CD14-positive monocyte (primary cell): ENCODE results near the gene CD302. TPM values are rescaled to one million over a fixed set of nuclear protein-coding genes. Genes with fewer than 3 reads are reported as not detected.

ENCODE experiments used
- DNase-seq, 3 donors: peaks; one replicate each; pipeline ENCODE4 v3.0.0-alpha.2; 2011 to 2022
- H2AFZ ChIP-seq: 2 replicates; pipeline ENCODE4 v1.6.0; 2012; ENCODE audit warnings: mild to moderate bottlenecking, low read depth, low read length, inconsistent platforms; ENCODE audit not compliant: insufficient read depth, poor library complexity, severe bottlenecking
- H3K27ac ChIP-seq, 2 donors: 1 replicate in 1 of 2; 2 replicates in 1 of 2; pipeline ENCODE4 v1.5.1; 2012 to 2013; ENCODE audit warnings: low read length in 2 of 2, control low read depth in 1 of 2, inconsistent platforms in 1 of 2, low read depth in 1 of 2, mild to moderate bottlenecking in 1 of 2
- H3K27me3 ChIP-seq, 2 donors: one replicate each; pipeline versions ENCODE4 v1.6.0 to v1.6.1; 2011 to 2013; ENCODE audit warnings: low read length in 2 of 2; ENCODE audit not compliant: control insufficient read depth in 2 of 2, insufficient read depth in 2 of 2
- H3K36me3 ChIP-seq, 2 donors: replicated peaks in 1 of 2; 1 replicate in 1 of 2; 2 replicates in 1 of 2; pipeline versions ENCODE4 v1.5.1 to v1.6.1; 2012 to 2013; ENCODE audit warnings: low read length in 2 of 2, control low read depth in 1 of 2, inconsistent platforms in 1 of 2, mild to moderate bottlenecking in 1 of 2; ENCODE audit not compliant: insufficient read depth in 2 of 2, control insufficient read depth in 1 of 2
- H3K4me1 ChIP-seq, 2 donors: 1 replicate in 1 of 2; 2 replicates in 1 of 2; pipeline versions ENCODE4 v1.5.1 to v1.6.1; 2012 to 2013; ENCODE audit warnings: low read length in 2 of 2, control low read depth in 1 of 2, inconsistent platforms in 1 of 2, mild to moderate bottlenecking in 1 of 2, moderate library complexity in 1 of 2; ENCODE audit not compliant: insufficient read depth in 2 of 2, control insufficient read depth in 1 of 2
- H3K4me2 ChIP-seq: replicated peaks from 2 replicates; pipeline ENCODE3; 2012; ENCODE audit warnings: low read length, moderate library complexity, mild to moderate bottlenecking; ENCODE audit not compliant: poor library complexity, severe bottlenecking; ENCODE audit errors: extremely low read depth
- H3K4me3 ChIP-seq, 3 experiments: fragments of 200-600 bp in 1 of 3; sonication (generic) in 1 of 3; replicated peaks in 1 of 3; 1 replicate in 2 of 3; 2 replicates in 1 of 3; pipeline ENCODE4 v1.5.1; 2011 to 2013; ENCODE audit warnings: low read length in 3 of 3, mild to moderate bottlenecking in 3 of 3, control low read depth in 2 of 3, low read depth in 2 of 3, inconsistent platforms in 1 of 3, moderate library complexity in 1 of 3
- H3K79me2 ChIP-seq: 2 replicates; pipeline ENCODE4 v1.6.0; 2012; ENCODE audit warnings: mild to moderate bottlenecking, control low read depth, inconsistent platforms, low read length, moderate library complexity; ENCODE audit not compliant: insufficient read depth
- H3K9ac ChIP-seq: 2 replicates; pipeline ENCODE4 v1.6.0; 2017; ENCODE audit warnings: low read length, mild to moderate bottlenecking; ENCODE audit not compliant: insufficient read depth, poor library complexity, severe bottlenecking
- H3K9me3 ChIP-seq, 2 donors: replicated peaks in 1 of 2; 1 replicate in 1 of 2; 2 replicates in 1 of 2; pipeline versions ENCODE4 v1.5.1 to v1.6.1; 2012 to 2013; ENCODE audit warnings: low read length in 2 of 2, control low read depth in 1 of 2; ENCODE audit not compliant: control insufficient read depth in 1 of 2, insufficient read depth in 1 of 2
- H4K20me1 ChIP-seq: 2 replicates; pipeline ENCODE4 v1.6.0; 2012; ENCODE audit warnings: mild to moderate bottlenecking, low read length, control low read depth, moderate library complexity; ENCODE audit not compliant: insufficient read depth
- H3K27ac Mint-ChIP-seq, 7 donors: one replicate each; pipeline ENCODE4 v1.8.0; 2020; ENCODE audit warnings: mild to moderate bottlenecking in 7 of 7, mixed read lengths in 7 of 7, moderate library complexity in 6 of 7, inconsistent platforms in 2 of 7
- H3K27me3 Mint-ChIP-seq, 3 donors: one replicate each; pipeline ENCODE4 v1.8.0; 2021 to 2022; ENCODE audit warnings: low read depth in 3 of 3, mild to moderate bottlenecking in 3 of 3, mixed read lengths in 3 of 3, moderate library complexity in 3 of 3, inconsistent platforms in 1 of 3
- H3K36me3 Mint-ChIP-seq, 2 donors: one replicate each; pipeline ENCODE4 v1.8.0; 2020; ENCODE audit warnings: mixed read lengths in 2 of 2, inconsistent platforms in 1 of 2, mild to moderate bottlenecking in 1 of 2
- H3K4me1 Mint-ChIP-seq: one replicate; pipeline ENCODE4 v1.8.0; 2020; ENCODE audit warnings: mild to moderate bottlenecking, mixed read lengths
- H3K4me3 Mint-ChIP-seq, 2 donors: one replicate each; pipeline ENCODE4 v1.8.0; 2020; ENCODE audit warnings: mild to moderate bottlenecking in 2 of 2, mixed read lengths in 2 of 2, moderate library complexity in 1 of 2
- H3K9me3 Mint-ChIP-seq, 7 donors: one replicate each; pipeline ENCODE4 v1.8.0; 2020 to 2022; ENCODE audit warnings: mixed read lengths in 7 of 7, mild to moderate bottlenecking in 6 of 7, moderate library complexity in 6 of 7, inconsistent platforms in 2 of 7
- WGBS: methylation state at CpG from one replicate; pipeline ENCODE4 v1.1.5; 2013; ENCODE audit warnings: missing lambda C conversion rate; ENCODE audit not compliant: insufficient coverage; 5-methylcytosine and 5-hydroxymethylcytosine counted together
- intact Hi-C, 2 donors: fragments of 100-400 bp; cut with micrococcal nuclease; formaldehyde crosslinking; loops; one replicate each; pipeline versions ENCODE4 v1.15.0 to v1.15.1; 2023
- polyA plus RNA-seq, 3 donors: library from polyadenylated mRNA; depleted of rRNA in 1 of 3; unstranded in 2 of 3; stranded (reverse) in 1 of 3; fragments of 300-500 nt in 2 of 3; fragments of >200 nt in 1 of 3; fragmentation: Illumina TruSeq in 2 of 3; gene quantifications; 1 replicate in 2 of 3; 2 replicates in 1 of 3; pipeline ENCODE4 v1.2.3, GENCODE V29; 2012 to 2021
- TF ChIP-seq, protein P1 (sequence below): fragments of 200-600 bp; IDR thresholded peaks from one replicate; pipeline ENCODE4 v1.8.0; 2022; ENCODE audit warnings: antibody characterized with exemption, mild to moderate bottlenecking

Gene CD302
- polyA plus RNA-seq, 3 donors = 90.3 to 214 (median 146) TPM

DNA sequence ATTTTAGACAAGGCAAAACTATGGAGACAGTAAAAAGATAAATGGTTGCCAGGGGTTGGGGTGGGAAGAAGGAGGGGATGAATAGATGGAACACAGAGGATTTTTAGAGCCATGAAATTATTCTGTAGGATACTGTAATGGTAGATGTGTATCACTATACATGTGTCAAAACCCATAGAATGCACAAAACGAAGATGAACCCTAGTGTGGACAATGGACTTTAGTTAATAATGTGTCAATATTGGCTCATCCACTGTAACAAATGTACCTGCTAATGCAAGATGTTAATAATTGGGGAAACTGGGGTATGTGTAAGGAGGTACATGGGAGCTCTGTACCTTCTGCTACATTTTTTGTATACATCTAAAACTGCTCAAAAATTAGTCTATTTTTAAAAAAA is 1.8 kb upstream of the CD302 start:
- H3K4me3 Mint-ChIP-seq = no peak overlapping the region
- Histone ChIP-seq H4K20me1 (no peaks in the 10 kb centered on the region), H3K79me2 (peaks cover 72% of the 10 kb centered on the region), H3K36me3 (no peaks in the 10 kb centered on the region), H3K9me3 (no peaks in the 10 kb centered on the region), H3K27ac (no peak overlapping the region), H3K4me2 (no peak overlapping the region), H3K4me3 (no peak overlapping the region), H2AFZ (no peak overlapping the region), H3K9ac (no peak overlapping the region), H3K4me1 (peaks cover 55 to 66% of the 10 kb centered on the region in 2 donors), H3K27me3 (no peaks in the 10 kb centered on the region)
- H3K27me3 Mint-ChIP-seq = peaks cover 0 to 2% (median 0%) of the 10 kb centered on the region in 3 donors
- no peak overlapping the region for H3K27ac Mint-ChIP-seq
- no peak for DNase-seq
- TF ChIP-seq, protein P1, sequence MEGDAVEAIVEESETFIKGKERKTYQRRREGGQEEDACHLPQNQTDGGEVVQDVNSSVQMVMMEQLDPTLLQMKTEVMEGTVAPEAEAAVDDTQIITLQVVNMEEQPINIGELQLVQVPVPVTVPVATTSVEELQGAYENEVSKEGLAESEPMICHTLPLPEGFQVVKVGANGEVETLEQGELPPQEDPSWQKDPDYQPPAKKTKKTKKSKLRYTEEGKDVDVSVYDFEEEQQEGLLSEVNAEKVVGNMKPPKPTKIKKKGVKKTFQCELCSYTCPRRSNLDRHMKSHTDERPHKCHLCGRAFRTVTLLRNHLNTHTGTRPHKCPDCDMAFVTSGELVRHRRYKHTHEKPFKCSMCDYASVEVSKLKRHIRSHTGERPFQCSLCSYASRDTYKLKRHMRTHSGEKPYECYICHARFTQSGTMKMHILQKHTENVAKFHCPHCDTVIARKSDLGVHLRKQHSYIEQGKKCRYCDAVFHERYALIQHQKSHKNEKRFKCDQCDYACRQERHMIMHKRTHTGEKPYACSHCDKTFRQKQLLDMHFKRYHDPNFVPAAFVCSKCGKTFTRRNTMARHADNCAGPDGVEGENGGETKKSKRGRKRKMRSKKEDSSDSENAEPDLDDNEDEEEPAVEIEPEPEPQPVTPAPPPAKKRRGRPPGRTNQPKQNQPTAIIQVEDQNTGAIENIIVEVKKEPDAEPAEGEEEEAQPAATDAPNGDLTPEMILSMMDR = no peak
- intact Hi-C loops = loop anchor here in 1 of 2 donors (5.0 to 10.0 kb wide), 2 partner anchors 45 to 83 kb away; no protein-coding TSS in a partner anchor
- WGBS = no CpG with 5 or more reads among the region's 1 CpG
- no peaks in the 10 kb centered on the region for H3K36me3 Mint-ChIP-seq
- no peaks in the 10 kb centered on the region for H3K9me3 Mint-ChIP-seq
- peaks cover 63% of the 10 kb centered on the region for H3K4me1 Mint-ChIP-seq

DNA sequence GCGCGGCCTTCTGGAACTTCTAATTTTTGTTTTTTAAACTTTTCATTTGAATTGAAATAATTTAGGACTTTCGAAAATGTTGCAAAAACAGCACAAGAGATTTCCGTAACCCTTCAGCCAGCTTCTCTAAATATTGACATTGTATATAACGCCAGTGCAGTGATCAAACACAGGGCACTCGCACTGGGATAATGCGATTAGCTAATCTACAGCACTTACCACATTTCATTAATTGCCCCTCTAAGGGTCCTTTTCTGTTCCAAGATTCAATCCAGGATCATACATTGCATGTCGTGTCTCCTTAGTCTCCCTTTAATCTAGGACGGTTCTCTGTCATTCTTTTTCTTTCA is 343 bp upstream of the CD302 start:
- intact Hi-C loops = loop anchor here in 1 of 2 donors (5.0 kb wide), 1 partner anchor 81 kb away; no protein-coding TSS in a partner anchor
- Histone ChIP-seq H3K79me2 (peaks cover 87% of the 10 kb centered on the region), H3K4me1 (peaks cover 67 to 78% of the 10 kb centered on the region in 2 donors), H2AFZ (peak overlapping the region; percentile 97), H3K27me3 (no peaks in the 10 kb centered on the region), H3K4me2 (peak overlapping the region; percentile 91), H3K9ac (peak overlapping the region; percentile 95), H3K9me3 (no peaks in the 10 kb centered on the region), H3K4me3 (peak overlapping the region; percentile 79 to 95 (median 86)), H4K20me1 (peaks cover 5% of the 10 kb centered on the region), H3K36me3 (no peaks in the 10 kb centered on the region), H3K27ac (peak overlapping the region; percentile 91 to 95)
- Mint-ChIP-seq H3K36me3 (no peaks in the 10 kb centered on the region), H3K4me3 (peak overlapping the region; percentile 97), H3K4me1 (peaks cover 70% of the 10 kb centered on the region), H3K27ac (peak overlapping the region; percentile 75 to 96 (median 88)), H3K9me3 (no peaks in the 10 kb centered on the region), H3K27me3 (peaks cover 0 to 2% (median 0%) of the 10 kb centered on the region in 3 donors)
- WGBS = 5% methylated on average over 7 of the region's 9 CpGs
- no peak for DNase-seq
- TF ChIP-seq, protein P1 = no peak
